Colonic mucosa (tissue), 4 donors: ENCODE results near the gene EPB41L5. TPM values are rescaled to one million over a fixed set of nuclear protein-coding genes. Genes with fewer than 3 reads are reported as not detected.
"Not testable (repeated sequence)": the region's sequence is repeated elsewhere in the genome, so short reads cannot be mapped to it uniquely, and the experiment has no call there.

Source experiments
- DNase-seq: peaks from one replicate; pipeline ENCODE4 v3.0.0-alpha.2; 2020
- H3K27ac ChIP-seq: fragments of 200-600 bp; one replicate; pipeline ENCODE4 v1.8.0; 2021
- H3K27me3 ChIP-seq: fragments of 200-600 bp; one replicate; pipeline ENCODE4 v1.8.0; 2021
- H3K36me3 ChIP-seq: fragments of 200-600 bp; one replicate; pipeline ENCODE4 v1.8.0; 2021
- H3K4me1 ChIP-seq: fragments of 200-600 bp; one replicate; pipeline ENCODE4 v1.8.0; 2021; ENCODE audit warnings: mild to moderate bottlenecking
- H3K4me3 ChIP-seq: fragments of 200-600 bp; one replicate; pipeline ENCODE4 v1.8.0; 2021
- H3K9ac ChIP-seq, 2 donors: one replicate each; pipeline ENCODE4 v1.7.0; 2013; ENCODE audit warnings: control low read depth in 2 of 2, low read depth in 2 of 2, low read length in 2 of 2
- H3K9me3 ChIP-seq: fragments of 200-600 bp; one replicate; pipeline ENCODE4 v1.8.0; 2021
- CTCF ChIP-seq: fragments of 200-600 bp; IDR thresholded peaks from one replicate; pipeline ENCODE4 v1.8.0; 2022; ENCODE audit warnings: antibody characterized with exemption, mild to moderate bottlenecking
- intact Hi-C: fragments of 100-400 bp; cut with DNase I; formaldehyde crosslinking; loops from one replicate; pipeline ENCODE4 v1.14.1; 2022
- total RNA-seq, 2 donors: library from RNA; stranded (reverse); fragmentation: NEBNext Ultra II Directional in 1 of 2; extraction: Animal tissue kit (Norgen Biotek cat#: 25700) in 1 of 2; gene quantifications; one replicate each; pipeline ENCODE4 v1.2.1, GENCODE V29; 2021
- donor health status: healthy.
- donor health status: DM: no; HTN: no; CAD: no.
- donor health status: DM: no; HTN: no; CAD: no.

The EPB41L5 gene
- total RNA-seq, 2 donors from 2014 or later, result 21.6 to 36.0 TPM

GRCh38 chr2:120192280-120192679 lies 179.4 kb downstream of the EPB41L5 start:
- Histone ChIP-seq H3K27ac (no peak overlapping the region), H3K27me3 (no peaks in the 10 kb centered on the region), H3K9me3 (no peaks in the 10 kb centered on the region), H3K4me1 (no peaks in the 10 kb centered on the region), H3K4me3 (no peak overlapping the region), H3K9ac (no peak overlapping the region), H3K36me3 (no peaks in the 10 kb centered on the region)
- DNase-seq, result no peak
- TF ChIP-seq CTCF, result no peak
- intact Hi-C loops, result no loop called here

- Histone ChIP-seq H3K36me3 (no peaks in the 10 kb centered on the region), H3K9ac (no peak overlapping the region), H3K27ac (no peak overlapping the region), H3K27me3 (no peaks in the 10 kb centered on the region), H3K9me3 (no peaks in the 10 kb centered on the region), H3K4me1 (no peaks in the 10 kb centered on the region), H3K4me3 (no peak overlapping the region)
- intact Hi-C loops, result no loop called here
- TF ChIP-seq CTCF, result no peak
- no peak for DNase-seq
Measured at GRCh38 chr2:120195553-120195952, 182.7 kb downstream of the EPB41L5 start.

DNA sequence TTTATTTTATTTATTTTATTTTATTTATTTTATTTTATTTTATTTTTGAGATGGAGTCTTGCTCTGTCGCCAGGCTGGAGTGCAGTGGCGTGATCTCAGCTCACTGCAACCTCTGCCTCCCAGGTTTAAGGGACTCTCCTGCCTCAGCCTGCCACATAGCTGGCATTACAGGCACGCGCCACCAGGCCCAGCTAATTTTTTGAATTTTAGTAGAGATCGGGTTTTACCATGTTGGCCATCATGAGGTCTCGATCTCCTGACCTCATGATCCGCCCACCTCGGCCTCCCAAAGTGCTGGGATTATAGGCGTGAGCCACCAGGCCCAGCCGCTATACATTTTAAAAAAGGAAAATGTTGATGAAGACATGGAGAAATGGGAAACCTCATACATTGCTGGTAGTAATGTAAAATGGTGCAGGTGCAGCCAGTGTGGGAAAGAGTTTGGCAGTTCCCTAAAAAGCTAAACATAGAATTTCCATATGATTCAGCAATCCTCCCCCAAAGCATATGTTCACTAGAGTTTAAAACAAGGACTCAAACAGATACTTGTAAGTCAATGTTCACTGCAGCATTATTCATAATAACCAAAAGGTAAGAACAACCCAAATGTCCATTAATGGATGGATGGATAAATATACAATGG lies 187.1 kb downstream of the EPB41L5 start:
- intact Hi-C loops, result loop anchor here (10.0 kb wide), 1 partner anchor 115 kb away; no protein-coding TSS in a partner anchor
- H3K36me3 ChIP-seq, H3K9me3 ChIP-seq, H3K4me1 ChIP-seq, DNase-seq, H3K4me3 ChIP-seq, H3K27ac ChIP-seq, H3K27me3 ChIP-seq, H3K9ac ChIP-seq: not testable (repeated sequence)

DNA sequence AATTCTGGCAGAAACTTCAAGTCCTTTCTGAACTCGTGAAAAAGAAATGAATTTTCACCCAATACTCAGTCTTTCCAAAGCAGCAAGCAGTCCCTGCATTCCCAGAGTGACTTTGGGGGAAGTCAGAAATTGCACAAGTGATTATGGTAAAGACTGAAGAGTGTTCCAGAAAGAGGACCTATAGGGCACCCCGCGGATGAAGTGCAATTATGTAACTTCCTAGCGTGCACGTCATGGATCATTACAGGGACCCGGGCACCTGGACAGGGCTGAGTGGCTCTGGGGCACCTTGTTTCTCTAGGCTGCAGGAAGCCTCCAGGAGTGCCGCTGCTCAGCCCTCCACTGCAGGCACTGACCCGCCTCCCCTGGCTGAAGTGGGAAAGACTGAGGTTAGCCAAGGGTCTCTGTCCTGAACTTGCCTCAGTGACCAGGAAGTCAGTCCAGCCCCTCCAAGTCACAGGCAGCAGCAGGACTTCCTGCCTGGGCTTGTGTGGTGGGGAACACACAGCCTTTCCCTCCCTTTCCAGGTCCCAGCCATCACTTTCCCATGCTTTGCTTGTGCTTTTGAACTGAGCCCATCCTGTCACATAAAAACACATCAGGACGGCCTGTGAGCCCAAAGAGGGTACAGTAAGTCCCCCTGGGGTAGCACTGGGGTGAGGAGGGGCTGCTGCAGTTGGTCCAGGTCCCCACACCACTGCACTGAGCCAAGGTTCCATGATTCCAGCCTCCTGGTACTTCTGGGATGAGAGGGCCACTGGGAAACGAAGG lies 190.6 kb downstream of the EPB41L5 start:
- Histone ChIP-seq H3K9ac (no peak overlapping the region), H3K4me3 (no peak overlapping the region), H3K9me3 (no peaks in the 10 kb centered on the region), H3K27ac (no peak overlapping the region), H3K27me3 (no peaks in the 10 kb centered on the region), H3K36me3 (no peaks in the 10 kb centered on the region), H3K4me1 (no peaks in the 10 kb centered on the region)
- intact Hi-C loops, result loop anchor here (10.0 kb wide), 1 partner anchor 111 kb away; no protein-coding TSS in a partner anchor
- no peak for DNase-seq
- no peak for TF ChIP-seq CTCF

- intact Hi-C loops, result loop anchor here (10.0 kb wide), 1 partner anchor 111 kb away; no protein-coding TSS in a partner anchor
- Histone ChIP-seq H3K4me1 (no peaks in the 10 kb centered on the region), H3K4me3 (no peak overlapping the region), H3K9ac (no peak overlapping the region), H3K36me3 (no peaks in the 10 kb centered on the region), H3K27ac (no peak overlapping the region), H3K9me3 (no peaks in the 10 kb centered on the region), H3K27me3 (no peaks in the 10 kb centered on the region)
- no peak for DNase-seq
- no peak for TF ChIP-seq CTCF
Measured at GRCh38 chr2:120204022-120204405, 191.1 kb downstream of the EPB41L5 start.

GRCh38 chr2:120204417-120204816 lies 191.5 kb downstream of the EPB41L5 start:
- H3K27ac ChIP-seq, result no peak overlapping the region

More at GRCh38 chr2:120204417-120204816, 191.5 kb downstream of the EPB41L5 start:
- no peak for DNase-seq
- Histone ChIP-seq H3K27me3 (no peaks in the 10 kb centered on the region), H3K4me1 (no peaks in the 10 kb centered on the region), H3K9me3 (no peaks in the 10 kb centered on the region), H3K4me3 (no peak overlapping the region), H3K9ac (no peak overlapping the region), H3K36me3 (no peaks in the 10 kb centered on the region)
- no peak for TF ChIP-seq CTCF
- intact Hi-C loops, result loop anchor here (10.0 kb wide), 1 partner anchor 110 kb away; no protein-coding TSS in a partner anchor
